Measurements from ENCODE around the gene GGTLC1.

DNA sequence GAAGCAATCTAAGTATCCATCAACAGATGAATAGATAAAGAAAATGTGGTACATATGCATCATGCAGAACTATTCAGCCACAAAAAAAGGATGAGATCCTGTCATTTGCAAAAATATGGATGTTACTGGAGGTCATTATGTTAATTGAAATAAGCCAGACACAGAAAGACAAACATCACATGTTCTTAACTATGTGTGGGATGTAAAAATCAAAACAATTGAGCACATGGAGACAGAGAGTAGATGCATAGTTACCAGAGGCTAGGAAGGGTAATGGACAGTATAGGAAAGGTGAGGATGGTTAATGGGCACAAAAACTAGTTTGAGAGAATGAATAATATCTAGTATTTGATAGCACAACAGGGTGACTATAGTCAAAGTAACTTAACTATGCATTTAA is 26.3 kb downstream of the GGTLC1 start:
- TF ChIP-seq, protein P1, sequence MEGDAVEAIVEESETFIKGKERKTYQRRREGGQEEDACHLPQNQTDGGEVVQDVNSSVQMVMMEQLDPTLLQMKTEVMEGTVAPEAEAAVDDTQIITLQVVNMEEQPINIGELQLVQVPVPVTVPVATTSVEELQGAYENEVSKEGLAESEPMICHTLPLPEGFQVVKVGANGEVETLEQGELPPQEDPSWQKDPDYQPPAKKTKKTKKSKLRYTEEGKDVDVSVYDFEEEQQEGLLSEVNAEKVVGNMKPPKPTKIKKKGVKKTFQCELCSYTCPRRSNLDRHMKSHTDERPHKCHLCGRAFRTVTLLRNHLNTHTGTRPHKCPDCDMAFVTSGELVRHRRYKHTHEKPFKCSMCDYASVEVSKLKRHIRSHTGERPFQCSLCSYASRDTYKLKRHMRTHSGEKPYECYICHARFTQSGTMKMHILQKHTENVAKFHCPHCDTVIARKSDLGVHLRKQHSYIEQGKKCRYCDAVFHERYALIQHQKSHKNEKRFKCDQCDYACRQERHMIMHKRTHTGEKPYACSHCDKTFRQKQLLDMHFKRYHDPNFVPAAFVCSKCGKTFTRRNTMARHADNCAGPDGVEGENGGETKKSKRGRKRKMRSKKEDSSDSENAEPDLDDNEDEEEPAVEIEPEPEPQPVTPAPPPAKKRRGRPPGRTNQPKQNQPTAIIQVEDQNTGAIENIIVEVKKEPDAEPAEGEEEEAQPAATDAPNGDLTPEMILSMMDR (IDR thresholded peaks at IDR 0.05), result no peak
- TF ChIP-seq POLR2A (IDR thresholded peaks at IDR 0.05), result no peak

Measured in heart left ventricle (tissue), 13 donors.